Measurements from ENCODE around the gene MTO1.

GRCh38 chr6:73435236-73435635, 26.3 kb upstream of the MTO1 start:
- TF ChIP-seq TAF1 (IDR thresholded peaks at IDR 0.05; ENCODE audit: borderline replicate concordance, low read depth, low read length) (no peak), POLR2A (IDR thresholded peaks at IDR 0.05; ENCODE audit: low read depth, low read length) (no peak), POLR2AphosphoS5 (IDR thresholded peaks at IDR 0.05; ENCODE audit: low read depth, low read length) (no peak)

Data from GM12892 (cell line).